DMS153 treated with DMSO at 0.1 percent for 48 hours (cell line): ENCODE data around the gene PKM.

Experiments used
- DNase-seq: peaks from one replicate; lab custom pipeline; 2025; ENCODE audit not compliant: unreplicated experiment; lab: John Stamatoyannopoulos, UW

The PKM gene

GRCh38 chr15:72202302-72202701 is 28.7 kb downstream of the PKM start:
- no peak for DNase-seq

GRCh38 chr15:72201391-72201921 is 29.5 kb downstream of the PKM start:
- no peak for DNase-seq

GRCh38 chr15:72200395-72201237 is 30.4 kb downstream of the PKM start:
- DNase-seq, result no peak

GRCh38 chr15:72199721-72200212 is 31.2 kb downstream of the PKM start:
- peak; percentile 30 for DNase-seq

GRCh38 chr15:72199205-72199515 is 31.8 kb downstream of the PKM start:
- no peak for DNase-seq

GRCh38 chr15:72198356-72199204 is 32.4 kb downstream of the PKM start:
- peak; percentile 26 for DNase-seq

GRCh38 chr15:72197460-72198355 is 33.3 kb downstream of the PKM start, which contains the start of gene GRAMD2A:
GRAMD2A (minus strand) TSS chr15:72197787.
- no peak for DNase-seq

GRCh38 chr15:72197041-72197459 is 33.9 kb downstream of the PKM start:
- DNase-seq, result no peak

GRCh38 chr15:72196409-72197040 is 34.5 kb downstream of the PKM start:
- DNase-seq, result no peak

GRCh38 chr15:72195101-72195511 is 35.9 kb downstream of the PKM start:
- no peak for DNase-seq

GRCh38 chr15:72193836-72194396 is 37.1 kb downstream of the PKM start:
- DNase-seq, result no peak

GRCh38 chr15:72192416-72192815 is 38.6 kb downstream of the PKM start:
- DNase-seq, result no peak

GRCh38 chr15:72189250-72189902 is 41.6 kb downstream of the PKM start:
- no peak for DNase-seq

GRCh38 chr15:72184165-72184811 is 46.7 kb downstream of the PKM start:
- DNase-seq, result no peak

GRCh38 chr15:72183781-72184164 is 47.2 kb downstream of the PKM start:
- no peak for DNase-seq

GRCh38 chr15:72182673-72183072 is 48.3 kb downstream of the PKM start:
- no peak for DNase-seq

- DNase-seq, result no peak
These were observed 48.7 kb downstream of the PKM start for GRCh38 chr15:72182244-72182643.

- no peak for DNase-seq
These were observed 50.1 kb downstream of the PKM start for GRCh38 chr15:72180761-72181324.
